HFFc6 (cell line): ENCODE data around the gene IL1RAP. TPM values are rescaled to one million over a fixed set of nuclear protein-coding genes. Genes with fewer than 3 reads are reported as not detected.

ENCODE experiments used
- DNase-seq: peaks from one replicate; pipeline ENCODE4 v3.0.0-alpha.2; 2018
- H3K27ac Mint-ChIP-seq: 2 replicates; pipeline ENCODE4 v1.8.0; 2020; ENCODE audit warnings: mild to moderate bottlenecking, mixed read lengths
- H3K27me3 Mint-ChIP-seq: 2 replicates; pipeline ENCODE4 v1.8.0; 2021; ENCODE audit warnings: mild to moderate bottlenecking, moderate library complexity, mixed read lengths; ENCODE audit not compliant: insufficient read depth
- H3K36me3 Mint-ChIP-seq: 2 replicates; pipeline ENCODE4 v1.8.0; 2021; ENCODE audit warnings: low read depth, mixed read lengths
- H3K4me1 Mint-ChIP-seq: 2 replicates; pipeline ENCODE4 v1.8.0; 2020; ENCODE audit warnings: low read depth, mixed read lengths
- H3K4me3 Mint-ChIP-seq: 2 replicates; pipeline ENCODE4 v1.8.0; 2020; ENCODE audit warnings: mild to moderate bottlenecking, moderate library complexity, mixed read lengths
- H3K9me3 Mint-ChIP-seq: 2 replicates; pipeline ENCODE4 v1.8.0; 2020; ENCODE audit warnings: mild to moderate bottlenecking, mixed read lengths
- CTCF ChIP-seq: fragments of 200-600 bp; sonication (generic); IDR thresholded peaks from 2 replicates; pipeline ENCODE4 v1.5.0; 2021; ENCODE audit warnings: antibody characterized with exemption, mild to moderate bottlenecking
- total RNA-seq, 6 experiments: library from RNA; stranded (reverse); fragmentation: NEBNext Ultra II Directional; extraction: Animal tissue kit (Norgen Biotek cat#: 25700); gene quantifications; 2 replicates in 1 of 6; 3 replicates in 5 of 6; pipeline ENCODE4 v1.2.3, GENCODE V29; 2021

Gene IL1RAP
- total RNA-seq, 6 experiments from 2014 or later = 3.4 to 6.7 (median 5.3) TPM

GRCh38 chr3:190546881-190547510, 33.1 kb downstream of the IL1RAP start:
- H3K4me3 Mint-ChIP-seq = no peak overlapping the region
- H3K4me1 Mint-ChIP-seq = no peaks in the 10 kb centered on the region
- DNase-seq = no peak
- H3K27me3 Mint-ChIP-seq = no peaks in the 10 kb centered on the region; the same call in 1 of the 2 replicates
- H3K36me3 Mint-ChIP-seq = peaks cover 5% of the 10 kb centered on the region; the same call in 1 of the 2 replicates
- TF ChIP-seq CTCF = no peak
- no peaks in the 10 kb centered on the region; the same call in 1 of the 2 replicates for H3K9me3 Mint-ChIP-seq
- no peak overlapping the region for H3K27ac Mint-ChIP-seq

- Mint-ChIP-seq H3K4me1 (no peaks in the 10 kb centered on the region), H3K36me3 (peaks cover 10% of the 10 kb centered on the region; the same call in 1 of the 2 replicates), H3K27ac (no peak overlapping the region), H3K27me3 (no peaks in the 10 kb centered on the region; the same call in 1 of the 2 replicates), H3K9me3 (peaks cover 4% of the 10 kb centered on the region), H3K4me3 (no peak overlapping the region)
- TF ChIP-seq CTCF = no peak
- DNase-seq = no peak
Observed at GRCh38 chr3:190548031-190548656, 34.3 kb downstream of the IL1RAP start.

- no peak for TF ChIP-seq CTCF
- Mint-ChIP-seq H3K4me3 (no peak overlapping the region), H3K27me3 (peaks cover 3% of the 10 kb centered on the region; the same call in 1 of the 2 replicates), H3K36me3 (peaks cover 10% of the 10 kb centered on the region; the same call in 1 of the 2 replicates), H3K9me3 (peaks cover 4% of the 10 kb centered on the region), H3K4me1 (no peaks in the 10 kb centered on the region), H3K27ac (no peak overlapping the region)
- DNase-seq = no peak
Observed at GRCh38 chr3:190552021-190552420, 38.1 kb downstream of the IL1RAP start.

- DNase-seq = no peak
- no peak for TF ChIP-seq CTCF
- no peak overlapping the region for H3K27ac Mint-ChIP-seq
- H3K9me3 Mint-ChIP-seq = peaks cover 4% of the 10 kb centered on the region
- no peaks in the 10 kb centered on the region for H3K4me1 Mint-ChIP-seq
- peaks cover 10% of the 10 kb centered on the region; the same call in 1 of the 2 replicates for H3K36me3 Mint-ChIP-seq
- peaks cover 3% of the 10 kb centered on the region; the same call in 1 of the 2 replicates for H3K27me3 Mint-ChIP-seq
- no peak overlapping the region for H3K4me3 Mint-ChIP-seq
Observed at GRCh38 chr3:190552969-190553759, 39.3 kb downstream of the IL1RAP start.

- H3K36me3 Mint-ChIP-seq = peaks cover 10% of the 10 kb centered on the region; the same call in 1 of the 2 replicates
- no peaks in the 10 kb centered on the region for H3K4me1 Mint-ChIP-seq
- H3K27ac Mint-ChIP-seq = no peak overlapping the region
- H3K9me3 Mint-ChIP-seq = peaks cover 4% of the 10 kb centered on the region
- no peak for TF ChIP-seq CTCF
- no peak overlapping the region for H3K4me3 Mint-ChIP-seq
- H3K27me3 Mint-ChIP-seq = peaks cover 3% of the 10 kb centered on the region; the same call in 1 of the 2 replicates
- DNase-seq = no peak
Observed at GRCh38 chr3:190554197-190554596, 40.3 kb downstream of the IL1RAP start.
